ENCODE data around the gene COQ9.

COQ9 gene

DNA sequence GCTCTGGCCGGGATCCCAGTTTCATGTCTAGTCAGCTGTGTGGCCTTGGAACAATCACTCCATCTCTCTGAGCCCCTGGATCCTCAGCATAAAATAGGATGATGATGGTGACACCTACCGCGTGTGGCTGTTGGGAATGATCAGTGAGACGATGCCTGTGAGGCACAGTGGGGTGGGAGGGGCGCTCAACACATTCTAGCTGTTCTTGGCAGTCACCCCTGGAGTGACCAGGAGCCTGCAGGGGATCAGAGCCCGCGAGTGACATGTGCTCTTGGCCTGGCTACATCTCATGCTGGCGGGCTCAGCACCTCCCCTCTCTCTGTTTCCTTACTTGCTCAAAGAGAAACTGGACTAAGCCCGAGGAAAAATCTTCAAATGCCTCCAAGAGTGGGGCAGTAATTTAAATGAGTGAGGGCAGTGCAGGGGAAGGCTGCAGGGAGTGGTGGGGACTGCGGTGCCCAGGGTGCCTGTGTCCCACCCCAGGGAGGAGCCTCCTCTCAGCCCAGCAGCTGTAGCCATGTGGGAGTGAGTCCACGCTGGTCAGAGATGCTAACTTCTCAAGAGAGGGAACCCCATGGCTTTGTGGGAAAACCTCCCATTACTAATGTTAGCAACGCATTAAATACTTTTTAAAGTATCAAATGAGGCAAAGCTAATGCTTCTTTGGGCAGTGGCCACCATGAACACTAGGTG lies 62.1 kb downstream of the COQ9 start:
- no peak overlapping the region for H2BK120ac ChIP-seq (ENCODE audit: low read depth, low read length)
- no peak overlapping the region for H4K8ac ChIP-seq (ENCODE audit: low read depth, low read length)
- no peak overlapping the region for H2BK5ac ChIP-seq (ENCODE audit: low read length)
- no peak overlapping the region for H3K4me2 ChIP-seq (ENCODE audit: low read length)
- no peak overlapping the region for H2AK5ac ChIP-seq (ENCODE audit: low read length)
- no peak overlapping the region for H3K9ac ChIP-seq (ENCODE audit: low read length)
- no peak overlapping the region for H3K4ac ChIP-seq (ENCODE audit: low read depth, low read length)
- no peak overlapping the region for H2BK15ac ChIP-seq (replicated peaks; ENCODE audit: low read depth)
- H3K27ac ChIP-seq (ENCODE audit: low read depth, low read length), result no peak overlapping the region
- no peak overlapping the region for H3K4me3 ChIP-seq (ENCODE audit: low read length)
- WGBS (ENCODE audit: extremely low coverage, insufficient coverage, low lambda C conversion rate), result no CpG with 5 or more reads among the region's 12 CpGs
- H3K79me2 ChIP-seq (ENCODE audit: control insufficient read depth, insufficient read depth, low read length), result no peaks in the 10 kb centered on the region
- H3K4me1 ChIP-seq (ENCODE audit: control insufficient read depth, low read depth, low read length), result no peaks in the 10 kb centered on the region
- H3K18ac ChIP-seq (ENCODE audit: low read length), result no peak overlapping the region
- H3K56ac ChIP-seq (ENCODE audit: low read length), result peak overlapping the region; percentile 64
- H3K79me1 ChIP-seq (ENCODE audit: low read length), result no peaks in the 10 kb centered on the region
- H3K36me3 ChIP-seq (ENCODE audit: control insufficient read depth, insufficient read depth, low read length), result no peaks in the 10 kb centered on the region
- peak overlapping the region; percentile 8 for H4K5ac ChIP-seq (ENCODE audit: low read length)
- no peaks in the 10 kb centered on the region for H3K27me3 ChIP-seq (ENCODE audit: insufficient read depth, low read length, poor library complexity)
- H3K23ac ChIP-seq (ENCODE audit: low read length), result no peak overlapping the region
- no peak for DNase-seq

DNA sequence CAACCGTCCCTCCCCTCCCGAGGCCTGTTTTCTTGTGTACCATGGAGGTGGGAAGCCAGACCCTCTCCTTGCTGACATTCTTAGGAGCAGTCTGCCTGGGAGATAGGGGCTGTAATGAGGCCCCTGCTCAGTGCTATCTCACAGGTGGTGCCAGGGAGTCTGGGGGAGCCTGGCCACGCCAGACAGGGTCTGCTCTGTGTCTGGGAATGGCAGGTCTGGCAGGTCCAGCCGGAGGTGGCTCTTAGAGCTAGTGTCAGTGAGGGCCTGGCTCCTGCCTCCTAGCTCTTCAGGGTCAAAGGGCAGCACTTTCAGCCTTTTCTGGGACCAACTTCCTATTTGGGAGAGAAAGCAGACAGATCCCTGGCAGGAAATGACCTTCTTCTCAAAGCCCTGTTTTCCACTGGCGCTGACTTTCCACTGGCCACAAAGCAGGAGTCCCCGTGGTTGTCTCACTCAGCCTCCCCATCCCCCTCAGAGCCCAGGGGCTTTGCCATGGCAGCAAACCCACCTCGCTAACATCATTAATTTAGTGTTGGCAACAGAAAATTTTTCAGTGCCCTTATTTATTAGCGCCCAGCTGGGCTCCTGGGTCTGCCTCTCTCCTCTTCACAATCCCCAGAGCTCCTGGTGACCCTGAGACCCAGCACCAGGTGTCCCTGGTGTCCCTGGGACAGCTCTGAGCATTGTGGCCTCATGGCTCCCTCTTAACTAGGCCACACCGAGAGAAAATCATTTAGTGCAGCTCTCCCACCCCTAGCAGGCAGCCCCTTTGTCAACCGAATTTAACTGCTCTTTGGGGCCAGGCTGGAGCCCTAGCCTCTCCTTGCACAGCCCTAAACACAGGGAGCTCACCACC lies 63.0 kb downstream of the COQ9 start:
- H3K9ac ChIP-seq (ENCODE audit: low read length), result no peak overlapping the region
- H3K27ac ChIP-seq (ENCODE audit: low read depth, low read length), result peak overlapping the region; percentile 26
- H2BK5ac ChIP-seq (ENCODE audit: low read length), result no peak overlapping the region
- peak overlapping the region; percentile 0 for H3K56ac ChIP-seq (ENCODE audit: low read length)
- no peak overlapping the region for H3K23ac ChIP-seq (ENCODE audit: low read length)
- no peak overlapping the region for H4K8ac ChIP-seq (ENCODE audit: low read depth, low read length)
- no CpG with 5 or more reads among the region's 10 CpGs for WGBS (ENCODE audit: extremely low coverage, insufficient coverage, low lambda C conversion rate)
- no peak overlapping the region for H3K4me2 ChIP-seq (ENCODE audit: low read length)
- no peaks in the 10 kb centered on the region for H3K27me3 ChIP-seq (ENCODE audit: insufficient read depth, low read length, poor library complexity)
- H3K79me1 ChIP-seq (ENCODE audit: low read length), result no peaks in the 10 kb centered on the region
- H3K4me3 ChIP-seq (ENCODE audit: low read length), result no peak overlapping the region
- peak; percentile 92 for DNase-seq
- no peak overlapping the region for H4K5ac ChIP-seq (ENCODE audit: low read length)
- H2BK15ac ChIP-seq (replicated peaks; ENCODE audit: low read depth), result no peak overlapping the region
- H2AK5ac ChIP-seq (ENCODE audit: low read length), result no peak overlapping the region
- H3K36me3 ChIP-seq (ENCODE audit: control insufficient read depth, insufficient read depth, low read length), result no peaks in the 10 kb centered on the region
- no peaks in the 10 kb centered on the region for H3K4me1 ChIP-seq (ENCODE audit: control insufficient read depth, low read depth, low read length)
- peak overlapping the region; percentile 5 for H2BK120ac ChIP-seq (ENCODE audit: low read depth, low read length)
- H3K18ac ChIP-seq (ENCODE audit: low read length), result no peak overlapping the region
- no peak overlapping the region for H3K4ac ChIP-seq (ENCODE audit: low read depth, low read length)
- no peaks in the 10 kb centered on the region for H3K79me2 ChIP-seq (ENCODE audit: control insufficient read depth, insufficient read depth, low read length)

Data from mesendoderm (in vitro differentiated cells).